ENCODE measurements around the gene SH3GLB2. TPM values are rescaled to one million over a fixed set of nuclear protein-coding genes. Genes with fewer than 3 reads are reported as not detected.

Gene SH3GLB2
- total RNA-seq, 2 donors from 2014 or later: 109 to 110 TPM

DNA sequence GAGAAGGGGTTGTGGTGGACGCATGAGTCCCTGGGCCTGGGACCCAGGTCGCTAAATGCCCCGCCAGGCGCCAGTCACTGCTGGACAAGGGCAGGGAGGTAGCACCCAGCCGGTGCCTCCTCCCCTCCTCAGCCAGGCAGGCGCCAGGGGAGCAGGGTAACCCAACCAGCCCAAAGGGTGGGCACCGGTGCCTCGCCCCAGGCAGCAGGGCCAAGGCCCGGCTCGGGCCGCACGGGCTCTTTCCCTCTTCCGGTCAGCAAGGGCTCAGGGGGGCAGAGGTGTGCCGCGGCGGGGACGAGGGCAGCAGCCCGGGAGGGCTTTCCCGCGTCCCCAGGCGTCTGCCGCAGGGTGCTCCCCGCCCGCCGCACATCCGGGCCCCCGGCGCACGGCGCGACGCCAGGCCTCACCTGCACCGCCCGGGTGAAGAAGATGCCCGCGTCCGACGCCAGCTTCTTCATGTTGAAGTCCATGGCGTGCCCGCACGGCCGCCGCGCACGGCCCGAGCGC lies 393 bp downstream of the SH3GLB2 start:
- peak overlapping the region; percentile 93 for H3K4me3 ChIP-seq
- no peak for DNase-seq
- no peaks in the 10 kb centered on the region for H3K36me3 ChIP-seq
- H3K9ac ChIP-seq (ENCODE audit: low read depth in 2 of 2, low read length in 2 of 2): peak overlapping the region; percentile 91 to 93
- H3K27ac ChIP-seq: peak overlapping the region; percentile 84
- no peaks in the 10 kb centered on the region for H3K27me3 ChIP-seq
- TF ChIP-seq, protein P1, sequence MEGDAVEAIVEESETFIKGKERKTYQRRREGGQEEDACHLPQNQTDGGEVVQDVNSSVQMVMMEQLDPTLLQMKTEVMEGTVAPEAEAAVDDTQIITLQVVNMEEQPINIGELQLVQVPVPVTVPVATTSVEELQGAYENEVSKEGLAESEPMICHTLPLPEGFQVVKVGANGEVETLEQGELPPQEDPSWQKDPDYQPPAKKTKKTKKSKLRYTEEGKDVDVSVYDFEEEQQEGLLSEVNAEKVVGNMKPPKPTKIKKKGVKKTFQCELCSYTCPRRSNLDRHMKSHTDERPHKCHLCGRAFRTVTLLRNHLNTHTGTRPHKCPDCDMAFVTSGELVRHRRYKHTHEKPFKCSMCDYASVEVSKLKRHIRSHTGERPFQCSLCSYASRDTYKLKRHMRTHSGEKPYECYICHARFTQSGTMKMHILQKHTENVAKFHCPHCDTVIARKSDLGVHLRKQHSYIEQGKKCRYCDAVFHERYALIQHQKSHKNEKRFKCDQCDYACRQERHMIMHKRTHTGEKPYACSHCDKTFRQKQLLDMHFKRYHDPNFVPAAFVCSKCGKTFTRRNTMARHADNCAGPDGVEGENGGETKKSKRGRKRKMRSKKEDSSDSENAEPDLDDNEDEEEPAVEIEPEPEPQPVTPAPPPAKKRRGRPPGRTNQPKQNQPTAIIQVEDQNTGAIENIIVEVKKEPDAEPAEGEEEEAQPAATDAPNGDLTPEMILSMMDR (IDR thresholded peaks at IDR 0.05): no peak
- peaks cover 10% of the 10 kb centered on the region for H3K4me1 ChIP-seq
- intact Hi-C loops (cut with DNase I): no loop called here
- H3K9me3 ChIP-seq: no peaks in the 10 kb centered on the region

DNA sequence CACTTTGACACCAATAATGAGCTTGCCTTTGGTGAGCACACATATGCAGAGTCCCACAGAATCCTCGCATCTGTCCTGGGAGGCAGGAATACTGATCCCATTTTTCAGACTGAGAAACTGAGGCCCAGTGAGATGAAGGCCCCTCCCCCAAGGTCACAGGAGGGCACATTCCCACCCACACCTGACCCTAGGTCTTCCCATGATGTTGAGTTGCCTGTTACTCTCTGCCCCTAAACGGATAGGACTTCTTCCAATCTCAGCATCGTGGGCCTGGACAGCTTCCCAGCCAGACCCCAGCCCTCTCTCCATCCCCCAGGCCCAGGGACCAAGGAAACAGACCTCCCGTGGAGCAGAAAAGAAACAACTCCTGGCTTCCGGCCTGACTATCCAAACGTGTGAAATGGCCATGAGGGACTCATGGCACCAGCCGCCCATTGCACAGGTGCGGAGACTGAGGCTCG lies 877 bp downstream of the SH3GLB2 start:
- no peaks in the 10 kb centered on the region for H3K27me3 ChIP-seq
- peak overlapping the region; percentile 93 for H3K4me3 ChIP-seq

GRCh38 chr9:129026442-129027223 lies 1.5 kb downstream of the SH3GLB2 start:
- intact Hi-C loops (cut with DNase I): no loop called here
- Histone ChIP-seq H3K9ac (ENCODE audit: low read depth in 2 of 2, low read length in 2 of 2) (peak overlapping the region; percentile 91 to 93), H3K36me3 (no peaks in the 10 kb centered on the region), H3K4me1 (peaks cover 10% of the 10 kb centered on the region), H3K4me3 (peak overlapping the region; percentile 93), H3K9me3 (no peaks in the 10 kb centered on the region), H3K27ac (peak overlapping the region; percentile 84), H3K27me3 (no peaks in the 10 kb centered on the region)
- DNase-seq: peak; percentile 64
- TF ChIP-seq, protein P1 (IDR thresholded peaks at IDR 0.05): no peak

More for the DNA sequence above, 877 bp downstream of the SH3GLB2 start:
- peak overlapping the region; percentile 91 to 93 for H3K9ac ChIP-seq (ENCODE audit: low read depth in 2 of 2, low read length in 2 of 2)
- TF ChIP-seq, protein P1 (IDR thresholded peaks at IDR 0.05): no peak
- H3K4me1 ChIP-seq: peaks cover 10% of the 10 kb centered on the region
- H3K9me3 ChIP-seq: no peaks in the 10 kb centered on the region
- DNase-seq: peak; percentile 42
- intact Hi-C loops (cut with DNase I): no loop called here
- H3K27ac ChIP-seq: peak overlapping the region; percentile 84
- H3K36me3 ChIP-seq: no peaks in the 10 kb centered on the region

GRCh38 chr9:129023908-129024233 lies 4.3 kb downstream of the SH3GLB2 start:
- Histone ChIP-seq H3K27me3 (no peaks in the 10 kb centered on the region), H3K4me3 (no peak overlapping the region), H3K9ac (ENCODE audit: low read depth in 2 of 2, low read length in 2 of 2) (no peak overlapping the region), H3K36me3 (no peaks in the 10 kb centered on the region), H3K9me3 (no peaks in the 10 kb centered on the region), H3K27ac (no peak overlapping the region), H3K4me1 (peaks cover 10% of the 10 kb centered on the region)
- TF ChIP-seq, protein P1 (IDR thresholded peaks at IDR 0.05): no peak
- intact Hi-C loops (cut with DNase I): no loop called here
- no peak for DNase-seq

DNA sequence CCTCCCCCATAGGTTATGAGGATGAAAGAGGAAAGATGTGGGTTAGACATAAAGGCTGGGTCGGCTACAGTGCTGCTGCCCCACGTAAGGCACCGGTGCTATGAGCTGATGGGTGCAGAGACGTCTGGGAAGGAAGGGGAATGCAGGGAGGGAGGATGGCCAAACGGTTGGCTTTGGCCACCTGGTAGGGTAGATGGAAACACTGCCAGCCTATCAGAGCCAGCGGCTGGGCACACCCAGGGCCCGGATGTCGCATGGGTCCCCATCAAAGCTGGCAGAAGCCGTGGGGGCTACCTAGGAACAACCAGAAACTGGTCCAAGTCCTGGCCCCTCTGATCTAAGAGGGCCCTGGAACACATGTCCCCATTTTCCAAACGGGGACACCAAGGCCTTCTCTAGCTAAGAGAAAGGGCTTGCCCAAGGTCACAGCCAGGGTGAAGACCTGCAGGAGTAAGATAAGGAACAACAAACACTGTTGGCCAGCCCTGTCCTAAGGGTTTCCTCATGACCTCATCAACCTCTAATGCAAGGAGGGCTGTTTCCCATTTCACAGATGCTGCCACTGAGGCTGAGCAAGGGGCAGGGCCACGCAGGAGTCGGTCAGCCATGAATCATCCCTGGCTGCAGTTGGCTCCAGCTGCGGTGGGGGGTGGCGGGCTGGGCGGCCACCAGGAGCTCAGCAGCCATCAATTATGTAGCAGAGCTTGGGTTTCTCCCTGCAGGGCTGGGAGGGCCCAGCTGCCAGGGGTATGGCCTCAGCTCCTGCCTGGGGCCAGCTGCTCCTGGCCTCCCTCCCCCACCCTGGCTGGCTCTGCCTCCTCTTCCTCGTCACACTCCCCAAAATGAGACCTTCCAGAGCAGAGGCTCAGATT lies 4.9 kb downstream of the SH3GLB2 start:
- no peak overlapping the region for H3K4me3 ChIP-seq
- peak; percentile 36 for DNase-seq
- no peaks in the 10 kb centered on the region for H3K9me3 ChIP-seq
- TF ChIP-seq, protein P1 (IDR thresholded peaks at IDR 0.05): no peak
- H3K36me3 ChIP-seq: no peaks in the 10 kb centered on the region
- intact Hi-C loops (cut with DNase I): no loop called here
- peaks cover 10% of the 10 kb centered on the region for H3K4me1 ChIP-seq
- H3K27ac ChIP-seq: no peak overlapping the region
- H3K9ac ChIP-seq (ENCODE audit: low read depth in 2 of 2, low read length in 2 of 2): no peak overlapping the region
- no peaks in the 10 kb centered on the region for H3K27me3 ChIP-seq
